GM18861 (cell line): ENCODE data around the gene PRKCH.

Experiments used
- ATAC-seq: cut with Tn5 transposase; IDR thresholded peaks from one replicate; pipeline ENCODE4 v1.9.1; 2021; ENCODE audit not compliant: unreplicated experiment

The PRKCH gene

GRCh38 chr14:61360796-61361525, 39.6 kb downstream of the PRKCH start:
- no peak for ATAC-seq

DNA sequence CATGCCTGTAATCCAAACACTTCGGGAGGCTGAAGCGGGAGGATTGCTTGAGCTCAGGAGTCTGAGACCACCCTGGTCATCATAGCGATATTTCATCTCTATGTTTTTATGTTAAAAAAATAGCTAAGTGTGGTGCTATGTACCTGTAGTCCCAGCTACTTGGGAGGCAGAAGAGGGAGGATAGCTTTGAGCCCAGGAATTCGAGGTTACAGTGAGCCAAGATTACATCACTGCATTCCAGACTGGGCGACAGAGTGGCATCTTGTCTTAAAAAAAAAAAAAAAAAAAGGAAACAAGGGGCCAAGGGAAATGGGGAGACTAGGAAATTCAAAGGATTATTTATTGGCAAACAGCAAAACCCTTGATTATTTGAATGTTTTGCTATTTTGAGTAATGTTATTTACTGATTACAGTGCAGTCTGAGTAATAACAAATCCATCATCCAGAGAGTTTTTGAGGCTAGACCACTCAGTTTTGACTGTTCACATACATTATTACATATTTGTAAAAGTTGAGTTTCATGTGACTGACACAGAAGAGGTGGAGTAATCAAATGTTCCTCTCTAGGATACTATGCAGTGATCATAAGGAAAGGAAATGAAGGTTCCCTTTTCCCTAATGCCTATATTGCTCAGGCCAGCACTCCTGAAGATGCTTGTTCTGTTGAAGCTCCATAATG, 40.8 kb downstream of the PRKCH start:
- no peak for ATAC-seq

GRCh38 chr14:61364243-61364642, 42.9 kb downstream of the PRKCH start:
- ATAC-seq, result no peak

DNA sequence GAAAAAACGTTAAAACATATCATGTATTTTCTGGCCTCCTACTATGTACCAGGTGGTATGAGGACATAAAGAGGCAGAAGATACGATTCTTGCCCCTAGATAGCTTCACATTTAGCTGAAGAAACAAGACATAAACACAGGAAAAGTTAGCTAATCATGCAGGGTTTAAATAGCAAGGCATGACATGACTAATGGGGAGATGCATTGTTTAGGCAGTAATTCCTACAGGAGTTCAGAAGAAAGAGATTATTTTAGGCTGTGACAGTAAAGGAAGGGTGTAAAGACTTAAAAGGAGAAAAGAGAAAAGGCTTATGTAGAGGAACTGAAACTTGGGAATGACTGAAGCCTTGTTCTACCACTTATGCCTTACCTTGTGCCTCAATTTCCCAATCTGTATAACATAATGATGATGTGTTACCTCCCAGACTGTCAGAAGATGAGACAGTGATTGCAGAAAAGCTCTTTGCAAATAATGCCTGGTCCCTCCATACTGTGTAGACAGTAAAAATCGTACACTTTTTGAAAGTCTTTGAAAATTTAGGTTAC, 44.4 kb downstream of the PRKCH start:
- no peak for ATAC-seq

- ATAC-seq, result no peak
These were observed 46.8 kb downstream of the PRKCH start for GRCh38 chr14:61368114-61368710.

DNA sequence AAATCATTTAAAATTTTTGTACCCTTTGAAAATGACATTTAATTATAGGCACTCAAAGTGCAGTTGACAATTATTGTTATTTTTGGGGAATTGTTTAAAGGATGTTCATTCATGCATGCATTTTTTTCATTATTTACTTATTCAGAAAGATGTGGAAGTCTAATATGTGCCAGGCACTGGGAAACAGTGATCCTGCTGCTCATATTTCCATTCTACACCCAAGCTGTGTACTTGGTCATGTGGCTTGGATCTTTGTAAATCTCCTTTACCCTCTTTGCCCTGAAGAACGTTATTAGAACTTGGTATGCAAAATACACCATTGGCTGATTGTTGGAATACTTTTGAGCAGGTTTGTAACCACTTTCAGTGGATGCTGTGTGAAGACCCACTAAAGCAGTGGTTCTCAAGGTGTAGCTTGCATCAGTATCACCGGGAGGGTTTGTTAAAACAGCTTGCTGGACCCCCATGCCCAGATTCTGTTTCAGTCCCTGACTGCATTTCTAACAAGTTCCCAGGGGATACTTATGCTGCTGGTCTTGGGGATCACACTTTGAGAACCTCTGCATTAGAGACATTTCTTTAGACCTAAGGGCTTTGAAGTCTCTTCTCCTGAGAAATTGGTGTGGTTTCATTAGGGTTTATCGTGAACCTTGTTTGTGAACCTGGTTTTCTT, 47.5 kb downstream of the PRKCH start:
- no peak for ATAC-seq

GRCh38 chr14:61369454-61369810, 48.1 kb downstream of the PRKCH start:
- ATAC-seq, result no peak

GRCh38 chr14:61372379-61372778, 51.0 kb downstream of the PRKCH start:
- ATAC-seq, result no peak

GRCh38 chr14:61372842-61373555, 51.6 kb downstream of the PRKCH start:
- no peak for ATAC-seq

DNA sequence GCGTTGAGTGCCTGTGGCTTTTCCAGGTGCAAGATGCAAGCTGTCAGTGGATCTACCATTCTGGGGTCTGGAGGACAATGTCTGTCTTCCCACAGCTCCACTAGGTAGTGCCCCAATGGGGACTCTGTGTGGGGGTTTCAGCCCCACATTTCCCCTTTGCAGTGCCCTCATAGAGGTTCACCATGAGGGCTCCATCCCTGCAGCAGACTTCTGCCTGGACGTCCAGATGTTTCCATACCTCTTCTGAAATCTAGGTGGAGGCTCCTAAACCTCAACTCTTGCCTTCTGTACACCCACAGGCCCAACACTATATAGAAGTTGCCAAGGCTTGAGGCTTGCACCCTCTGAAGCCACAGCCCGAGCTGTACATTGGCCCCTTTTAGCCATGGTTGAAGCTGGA, 52.9 kb downstream of the PRKCH start:
- no peak for ATAC-seq

DNA sequence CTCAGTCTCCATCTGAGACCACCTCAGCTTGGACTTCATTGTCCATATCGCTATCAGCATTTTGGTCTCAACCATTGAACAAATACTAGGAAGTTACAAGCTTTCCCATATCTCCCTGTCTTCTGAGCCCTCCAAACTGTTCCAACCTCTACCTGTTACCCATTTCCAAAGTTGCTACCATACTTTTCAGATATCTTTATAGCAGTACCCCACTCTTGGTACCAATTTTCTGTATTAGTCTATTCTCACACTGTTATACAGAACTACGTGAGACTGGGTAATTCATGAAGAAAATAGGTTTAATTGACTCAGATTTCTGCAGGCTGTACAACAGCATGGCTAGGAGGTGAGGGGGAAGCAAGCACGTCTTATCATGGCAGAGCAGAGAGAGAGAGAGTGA, 53.8 kb downstream of the PRKCH start:
- ATAC-seq, result no peak

DNA sequence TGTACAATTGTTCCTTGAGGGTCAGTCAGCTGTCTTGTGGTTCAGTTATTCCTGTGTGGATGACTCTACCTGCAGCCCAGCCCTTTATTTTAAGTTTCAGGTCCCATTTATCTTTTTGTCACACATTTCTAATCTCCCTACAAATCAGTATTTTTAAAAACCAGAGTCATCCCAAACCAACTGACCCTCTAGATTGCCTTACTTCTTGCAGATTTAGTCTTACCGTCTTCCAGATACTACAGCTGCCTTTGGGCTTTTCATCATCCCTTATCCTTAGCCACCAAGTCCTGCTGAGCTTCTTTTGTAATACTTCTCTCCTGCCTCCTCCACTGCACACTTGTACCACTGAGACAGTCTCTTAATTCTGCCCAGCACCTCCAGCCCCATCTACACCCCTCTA, 54.9 kb downstream of the PRKCH start:
- no peak for ATAC-seq

DNA sequence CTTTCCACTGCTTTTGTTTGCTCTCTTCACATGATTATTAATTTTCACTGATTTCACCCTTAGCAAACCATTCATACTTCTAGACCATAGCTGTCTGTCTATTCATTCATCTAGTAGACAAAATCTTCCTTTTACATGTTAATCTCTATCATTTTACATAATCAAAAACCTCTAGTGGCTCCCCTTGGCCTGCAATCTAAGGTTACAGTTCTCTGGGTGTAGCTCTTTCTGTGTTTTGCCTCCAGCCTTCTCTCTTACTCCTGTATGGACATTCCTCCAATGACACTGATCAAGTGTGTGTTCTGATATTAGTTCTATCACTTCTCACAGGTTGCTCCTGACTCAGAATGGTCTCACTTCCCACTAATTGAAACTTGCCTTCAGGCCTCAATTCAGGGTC, 56.4 kb downstream of the PRKCH start:
- no peak for ATAC-seq

DNA sequence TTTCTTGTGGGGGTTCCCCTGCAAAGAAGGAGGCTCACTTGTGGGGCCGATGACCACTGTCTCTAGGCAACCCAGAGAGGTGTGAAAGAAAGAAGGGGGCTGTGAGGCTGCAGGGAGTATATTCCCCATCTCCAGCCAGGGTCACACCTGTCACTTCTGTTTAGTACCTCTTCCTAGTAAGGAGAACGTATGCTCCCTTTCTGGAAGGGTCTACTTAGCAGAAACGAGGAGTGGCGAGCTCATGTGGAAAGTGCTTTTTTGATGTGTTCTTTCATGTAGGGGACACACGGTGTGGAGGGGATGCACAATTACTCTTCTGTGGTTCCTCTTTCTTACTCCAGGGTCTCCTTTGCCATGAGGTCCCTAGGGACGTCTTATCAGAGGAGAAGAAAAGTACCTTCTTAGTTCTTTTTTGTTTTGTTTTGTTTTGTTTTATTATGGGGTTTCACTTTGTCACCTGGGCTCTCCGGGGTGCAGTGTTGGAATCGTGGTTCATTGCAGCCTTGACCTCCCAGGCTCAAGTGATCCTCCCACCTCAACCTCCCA, 58.3 kb downstream of the PRKCH start:
- ATAC-seq, result no peak

GRCh38 chr14:61380984-61381383, 59.6 kb downstream of the PRKCH start:
- ATAC-seq, result no peak

- ATAC-seq, result no peak
These were observed 60.2 kb downstream of the PRKCH start for GRCh38 chr14:61381553-61381952.

DNA sequence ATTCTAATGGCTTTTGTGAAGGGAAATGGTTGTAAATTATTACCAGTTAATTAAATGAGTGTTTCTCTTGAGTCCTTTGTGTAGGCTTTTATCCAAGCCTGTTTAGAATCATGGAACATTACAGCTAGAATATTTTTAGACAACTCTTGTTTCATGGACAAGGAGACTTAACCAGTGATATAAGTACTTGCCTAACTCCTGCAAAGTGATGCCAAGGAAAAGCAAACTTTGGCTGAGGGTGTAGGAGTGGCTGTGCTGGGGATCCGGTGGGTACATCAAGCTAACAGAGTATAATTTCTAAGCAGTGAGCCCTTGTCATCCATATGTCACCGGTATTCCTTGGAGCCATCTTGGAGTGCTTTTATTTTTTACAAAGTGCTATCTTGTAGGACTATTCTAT, 61.5 kb downstream of the PRKCH start:
- no peak for ATAC-seq

DNA sequence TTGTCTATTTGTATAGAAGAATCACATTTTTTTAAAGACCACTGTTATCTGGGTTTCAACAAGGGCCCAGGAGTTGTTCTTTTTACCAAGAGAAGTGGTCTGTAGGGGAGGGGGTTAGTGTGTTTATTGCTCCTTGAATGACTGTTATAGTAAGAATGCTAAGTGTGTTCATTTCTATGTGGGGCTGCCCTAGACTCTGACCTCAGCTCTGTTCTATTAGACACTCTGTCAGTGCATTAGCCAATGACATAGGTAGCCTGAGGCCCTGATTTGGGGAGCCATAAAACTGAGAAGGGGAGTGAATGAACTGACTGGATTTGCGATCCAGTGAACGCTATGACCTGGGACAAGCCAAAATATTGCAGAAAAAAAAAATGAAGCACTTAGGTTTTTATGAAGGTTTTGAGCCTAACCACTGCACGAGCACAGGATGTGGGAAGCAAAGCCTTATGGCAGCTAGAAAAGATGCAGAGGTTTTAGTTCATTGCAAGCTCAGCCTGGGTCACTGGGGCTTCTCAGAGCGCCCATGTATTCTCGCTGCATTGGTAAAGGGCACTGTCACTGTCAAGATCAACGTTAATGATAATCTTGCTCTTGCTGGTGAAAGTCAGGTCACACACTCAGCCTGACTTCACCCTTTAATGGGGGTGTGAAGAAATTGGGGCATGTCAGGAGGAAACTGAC, 63.8 kb downstream of the PRKCH start:
- ATAC-seq, result no peak

GRCh38 chr14:61386173-61386772, 64.9 kb downstream of the PRKCH start:
- ATAC-seq, result no peak

DNA sequence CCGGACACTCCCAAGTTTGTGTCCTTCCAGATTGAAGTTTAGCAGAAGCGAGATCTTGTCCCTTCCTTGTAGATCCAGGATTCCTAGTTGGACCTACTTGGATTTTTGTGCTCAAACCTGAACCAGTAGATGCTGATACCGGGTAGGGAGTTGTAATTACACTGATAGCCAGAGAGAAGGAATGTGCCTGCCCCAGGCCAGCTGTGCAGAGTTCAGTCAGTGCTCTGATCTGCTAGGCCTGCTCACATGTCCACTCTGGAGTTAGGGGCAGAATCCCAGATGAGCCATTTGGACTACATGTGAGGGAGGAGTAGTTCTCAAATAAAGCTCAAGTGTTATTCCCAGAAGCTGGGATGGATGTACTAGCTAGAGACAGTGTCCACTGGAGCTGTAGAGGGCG, 65.7 kb downstream of the PRKCH start:
- no peak for ATAC-seq
